ENCODE measurements around the gene BACE2. TPM values are rescaled to one million over a fixed set of nuclear protein-coding genes. Genes with fewer than 3 reads are reported as not detected.

The BACE2 gene
- 20.0 and 26.5 TPM in 2 replicates for total RNA-seq (2014; rRNA removed; shearing (Covaris generic))

GRCh38 chr21:41167348-41168342, at the start of gene BACE2:
BACE2 (plus strand) TSS chr21:41168160; CDS start chr21:41168264, 104 bp downstream.
- peak; percentile 51 for DNase-seq (ENCODE audit: low spot score)

- DNase-seq (ENCODE audit: low spot score) = no peak
Measured at GRCh38 chr21:41119901-41120300, 48.1 kb upstream of the BACE2 start.

GRCh38 chr21:41120997-41121396, 47.0 kb upstream of the BACE2 start:
- no peak for DNase-seq (ENCODE audit: low spot score)

GRCh38 chr21:41121785-41122415, 46.1 kb upstream of the BACE2 start:
- peak; percentile 78 for DNase-seq (ENCODE audit: low spot score)

- no peak for DNase-seq (ENCODE audit: low spot score)
Measured at GRCh38 chr21:41124641-41125201, 43.2 kb upstream of the BACE2 start.

- DNase-seq (ENCODE audit: low spot score) = no peak
Measured at GRCh38 chr21:41128981-41129380, 39.0 kb upstream of the BACE2 start.

GRCh38 chr21:41130883-41131282, 37.1 kb upstream of the BACE2 start:
- DNase-seq (ENCODE audit: low spot score) = no peak

- peak; percentile 32 for DNase-seq (ENCODE audit: low spot score)
Measured at GRCh38 chr21:41133874-41134522, 34.0 kb upstream of the BACE2 start.

GRCh38 chr21:41135746-41136145, 32.2 kb upstream of the BACE2 start:
- DNase-seq (ENCODE audit: low spot score) = no peak

GRCh38 chr21:41136286-41136685, 31.7 kb upstream of the BACE2 start:
- no peak for DNase-seq (ENCODE audit: low spot score)

- DNase-seq (ENCODE audit: low spot score) = no peak
Measured at GRCh38 chr21:41137401-41137800, 30.6 kb upstream of the BACE2 start.

GRCh38 chr21:41137889-41138288, 30.1 kb upstream of the BACE2 start:
- DNase-seq (ENCODE audit: low spot score) = no peak

- DNase-seq (ENCODE audit: low spot score) = no peak
Measured at GRCh38 chr21:41138711-41139110, 29.2 kb upstream of the BACE2 start.

- DNase-seq (ENCODE audit: low spot score) = no peak
Measured at GRCh38 chr21:41139275-41139674, 28.7 kb upstream of the BACE2 start.

GRCh38 chr21:41139951-41140350, 28.0 kb upstream of the BACE2 start:
- DNase-seq (ENCODE audit: low spot score) = no peak

- no peak for DNase-seq (ENCODE audit: low spot score)
Measured at GRCh38 chr21:41141031-41141457, 26.9 kb upstream of the BACE2 start.

- no peak for DNase-seq (ENCODE audit: low spot score)
Measured at GRCh38 chr21:41142051-41142795, 25.7 kb upstream of the BACE2 start.

- no peak for DNase-seq (ENCODE audit: low spot score)
Measured at GRCh38 chr21:41143596-41144325, 24.2 kb upstream of the BACE2 start.

- no peak for DNase-seq (ENCODE audit: low spot score)
Measured at GRCh38 chr21:41147096-41147978, 20.6 kb upstream of the BACE2 start.

Measured in HT-29 (cell line).